DMS 273 (cell line): Measurements from ENCODE around the gene SLC25A38.
"Not testable (repeated sequence)": the region's sequence is repeated elsewhere in the genome, so short reads cannot be mapped to it uniquely, and the experiment has no call there.

ENCODE experiments used
- DNase-seq: peaks from one replicate; lab custom pipeline; 2025; ENCODE audit not compliant: unreplicated experiment; lab: John Stamatoyannopoulos, UW

Gene SLC25A38

DNA sequence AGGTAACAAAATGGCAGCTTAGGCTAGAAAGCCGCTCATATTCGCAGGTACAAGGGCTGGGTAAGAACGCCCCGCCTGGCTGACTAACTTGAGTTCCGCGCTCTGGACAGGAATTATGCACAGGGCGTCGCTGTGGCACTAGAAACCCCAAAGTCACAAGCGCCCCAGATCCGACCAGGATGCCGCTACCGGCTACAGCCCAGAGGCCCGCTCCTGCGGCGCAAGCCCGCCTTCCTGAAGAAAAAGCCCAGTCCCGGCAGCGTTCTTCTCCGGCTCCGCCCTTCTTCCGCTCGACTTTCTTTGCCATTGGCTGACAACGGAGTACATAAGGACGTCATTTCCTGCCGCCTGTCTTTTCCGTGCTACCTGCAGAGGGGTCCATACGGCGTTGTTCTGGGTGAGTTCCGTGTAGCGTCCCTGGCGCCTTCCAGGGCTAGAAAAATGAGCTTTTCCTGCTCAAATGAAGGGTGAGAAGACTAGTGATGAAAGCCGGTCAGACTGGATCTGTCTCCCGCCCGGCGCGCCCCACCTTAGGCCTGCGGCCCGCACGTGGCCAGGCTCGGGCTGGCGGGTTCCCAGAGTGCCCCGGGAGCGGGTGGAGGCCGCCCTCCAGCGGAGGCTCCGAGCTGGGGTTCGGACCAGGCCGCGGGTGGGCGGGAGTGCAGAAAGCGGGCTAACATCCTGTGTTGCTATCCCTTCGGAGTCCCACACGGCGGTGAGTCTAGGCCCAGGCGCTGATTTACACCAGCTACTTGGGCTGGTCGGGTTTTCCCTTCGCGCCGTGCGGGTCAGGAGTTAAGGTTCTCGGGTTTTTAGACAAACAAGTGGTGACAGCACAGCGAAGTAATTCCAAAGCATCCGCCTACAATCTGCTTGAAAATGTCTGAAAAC lies 23.4 kb downstream of the SLC25A38 start, which contains the start of gene RPSA:
Gene RPSA, plus strand, starts transcription at position 353 of the 891 bp plus-strand sequence. CDS start 934 bp downstream, outside the sequence.
- peak; percentile 97 for DNase-seq

DNA sequence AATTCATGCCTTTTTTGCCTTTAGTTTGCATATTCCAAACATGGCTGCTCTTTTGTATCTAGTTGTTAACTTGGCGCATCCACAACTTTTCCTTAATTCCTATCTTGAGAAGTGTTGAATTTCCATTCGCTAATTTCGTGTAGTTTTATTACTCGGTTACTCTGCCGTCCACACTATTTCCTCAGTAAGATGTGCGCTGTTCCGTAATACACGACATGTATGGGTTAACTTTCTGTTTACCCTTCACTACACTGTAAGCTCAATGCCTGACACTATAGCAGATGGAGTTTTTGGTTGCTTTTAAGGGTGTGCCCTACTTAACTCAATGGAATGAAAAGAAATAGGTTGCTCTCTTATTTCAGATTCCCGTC lies 24.1 kb downstream of the SLC25A38 start:
- peak; percentile 24 for DNase-seq

DNA sequence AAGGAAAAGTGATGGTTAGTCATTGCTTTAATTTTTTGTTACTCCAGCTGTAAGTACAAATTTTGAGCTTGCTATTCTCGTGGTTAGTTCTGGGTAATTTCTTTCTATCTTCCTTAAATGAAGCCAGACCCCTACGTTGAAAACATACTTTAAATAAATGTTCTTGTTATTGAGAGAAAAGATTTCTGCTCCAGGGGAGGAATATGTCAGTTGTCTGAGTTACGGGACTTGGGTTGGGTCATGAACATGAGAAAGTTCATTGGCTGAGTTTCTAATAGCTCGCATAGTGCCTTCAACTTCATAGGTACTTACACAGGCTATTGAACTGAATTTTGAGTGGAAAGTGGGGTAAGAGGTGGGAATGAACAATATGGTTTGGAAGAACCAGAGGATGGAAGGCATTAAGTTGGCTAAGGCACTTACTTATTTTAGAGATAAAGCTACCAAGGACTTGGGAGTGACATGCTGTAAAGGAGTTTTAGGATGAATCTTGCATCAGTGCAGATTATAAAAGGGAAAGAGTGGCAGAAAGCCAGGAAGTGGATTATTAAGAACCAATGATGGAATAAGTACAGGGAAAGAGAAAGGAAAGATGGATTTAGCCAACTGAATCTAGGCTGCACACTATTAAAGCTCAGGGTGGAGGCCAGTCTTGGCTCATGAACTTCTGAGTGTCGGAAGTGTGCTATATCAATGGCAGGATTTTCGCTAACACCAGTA lies 24.8 kb downstream of the SLC25A38 start:
- DNase-seq: peak; percentile 5

DNA sequence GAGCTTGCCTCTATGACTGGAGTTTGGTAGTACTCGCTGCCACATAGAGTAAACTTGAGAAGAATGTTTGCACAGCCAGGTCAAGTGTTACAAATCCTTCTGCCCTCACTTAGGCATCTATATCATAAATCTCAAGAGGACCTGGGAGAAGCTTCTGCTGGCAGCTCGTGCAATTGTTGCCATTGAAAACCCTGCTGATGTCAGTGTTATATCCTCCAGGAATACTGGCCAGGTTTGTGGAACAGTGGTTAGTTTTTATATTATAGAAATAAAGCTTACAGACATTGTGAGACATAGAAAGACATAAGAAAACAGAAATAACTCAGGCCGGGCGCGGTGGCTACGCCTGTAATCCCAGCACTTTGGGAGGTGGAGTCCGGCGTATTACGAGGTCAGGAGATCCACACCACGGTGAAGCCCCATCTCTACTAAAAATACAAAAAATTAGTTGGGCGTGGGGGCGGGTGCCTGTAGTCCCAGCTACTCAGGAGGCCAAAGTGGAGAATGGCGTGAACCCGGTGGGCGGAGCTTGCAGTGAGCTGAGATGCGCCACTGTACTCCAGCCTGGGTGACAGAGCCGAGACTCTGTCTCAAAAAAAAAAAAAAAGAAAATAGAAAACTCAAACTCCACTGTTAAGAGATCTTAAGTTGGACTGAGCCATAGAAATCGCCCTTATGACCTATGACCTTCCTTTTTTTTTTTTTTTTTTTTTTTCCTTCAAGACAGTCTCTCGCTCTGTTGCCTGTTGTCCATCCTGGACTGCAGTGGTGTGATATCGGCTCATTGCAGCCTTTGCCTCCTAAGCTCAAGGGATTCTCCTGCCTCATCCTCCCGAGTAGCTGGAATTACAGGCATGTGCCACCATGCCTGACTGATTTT lies 25.6 kb downstream of the SLC25A38 start:
- DNase-seq: peak; percentile 3

- no peak for DNase-seq
These were observed 26.5 kb downstream of the SLC25A38 start for GRCh38 chr3:39409514-39410136.

DNA sequence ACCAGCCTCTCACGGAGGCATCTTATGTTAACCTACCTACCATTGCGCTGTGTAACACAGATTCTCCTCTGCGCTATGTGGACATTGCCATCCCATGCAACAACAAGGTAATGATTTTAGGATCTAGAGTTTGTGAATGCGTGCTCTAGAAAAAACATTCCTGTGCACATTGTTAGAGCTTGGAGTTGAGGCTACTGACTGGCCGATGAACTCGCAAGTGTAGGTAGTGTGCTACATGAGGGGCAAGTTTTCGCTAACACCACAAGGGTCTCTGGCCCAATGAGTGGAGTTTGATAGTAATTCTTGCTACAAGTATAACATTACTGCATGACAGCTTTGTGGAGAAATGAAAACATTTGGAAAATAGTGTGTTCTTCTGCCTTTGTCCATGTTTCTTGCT lies 27.7 kb downstream of the SLC25A38 start:
- DNase-seq: no peak

GRCh38 chr3:39412668-39413260 lies 29.6 kb downstream of the SLC25A38 start:
- DNase-seq: no peak

DNA sequence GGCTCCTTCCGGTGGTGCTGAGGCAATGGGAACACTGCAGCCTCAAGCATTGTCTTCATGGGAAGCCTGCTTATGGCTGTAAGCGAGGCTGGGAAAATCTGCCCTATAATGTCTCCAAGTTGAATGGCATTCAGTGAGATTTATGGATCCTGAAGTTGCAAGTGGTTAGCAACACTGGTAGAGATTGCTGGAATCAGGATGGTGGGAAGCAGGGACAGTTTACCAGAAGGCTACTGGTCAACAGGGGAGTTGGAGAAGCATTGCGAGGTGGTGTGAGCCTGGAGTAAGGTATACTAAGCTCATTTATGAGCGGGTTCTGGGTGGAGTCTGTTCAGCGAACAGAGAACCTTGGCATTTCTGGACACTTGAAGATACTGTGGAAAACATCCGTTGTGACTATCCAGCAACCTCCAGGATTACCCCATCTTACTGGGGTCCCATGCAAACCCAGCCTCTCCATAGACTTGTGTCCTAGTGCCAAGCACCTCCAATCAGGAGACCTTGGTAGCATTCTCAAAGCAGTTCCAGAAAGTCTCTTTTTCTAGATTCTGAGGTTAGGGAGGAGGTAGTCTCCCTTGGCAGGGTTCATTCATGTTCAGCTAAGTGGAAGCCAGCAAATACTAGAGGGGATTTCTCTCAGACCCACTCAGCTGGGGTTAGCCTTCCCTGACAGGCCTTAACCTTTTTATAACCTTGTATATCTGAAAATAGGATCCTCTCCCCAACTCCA lies 30.7 kb downstream of the SLC25A38 start:
- peak; percentile 62 for DNase-seq

- peak; percentile 62 for DNase-seq
These were observed 31.3 kb downstream of the SLC25A38 start for GRCh38 chr3:39414421-39414907.

GRCh38 chr3:39415302-39415701 lies 32.1 kb downstream of the SLC25A38 start:
- DNase-seq: peak; percentile 33

GRCh38 chr3:39415983-39416382 lies 32.8 kb downstream of the SLC25A38 start:
- peak; percentile 39 for DNase-seq

GRCh38 chr3:39416998-39417397 lies 33.8 kb downstream of the SLC25A38 start:
- DNase-seq: not testable (repeated sequence)

DNA sequence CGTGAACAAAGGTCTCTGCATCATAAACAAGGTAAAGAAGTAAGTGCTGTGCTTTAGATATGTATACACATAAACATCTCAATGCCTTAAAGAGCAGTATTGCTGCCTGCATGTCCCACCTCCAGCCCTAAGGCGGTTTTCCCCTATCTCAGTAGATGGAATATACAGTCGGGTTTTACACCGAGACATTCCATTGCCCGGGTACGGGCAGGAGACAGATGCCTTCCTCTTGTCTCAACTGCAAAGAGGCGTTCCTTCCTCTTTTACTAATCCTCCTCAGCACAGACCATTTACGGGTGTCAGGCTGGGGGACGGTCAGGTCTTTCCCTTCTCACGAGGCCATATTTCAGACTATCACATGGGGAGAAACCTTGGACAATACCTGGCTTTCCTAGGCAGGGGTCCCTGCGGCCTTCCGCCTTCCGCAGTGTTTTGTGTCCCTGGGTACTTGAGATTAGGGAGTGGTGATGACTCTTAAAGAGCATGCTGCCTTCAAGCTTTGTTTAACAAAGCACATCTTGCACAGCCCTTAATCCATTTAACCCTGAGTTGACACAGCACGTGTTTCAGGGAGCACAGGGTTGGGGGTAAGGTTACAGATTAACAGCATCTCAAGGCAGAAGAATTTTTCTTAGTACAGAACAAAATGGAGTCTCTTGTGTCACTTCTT lies 35.5 kb downstream of the SLC25A38 start:
- not testable (repeated sequence) for DNase-seq

DNA sequence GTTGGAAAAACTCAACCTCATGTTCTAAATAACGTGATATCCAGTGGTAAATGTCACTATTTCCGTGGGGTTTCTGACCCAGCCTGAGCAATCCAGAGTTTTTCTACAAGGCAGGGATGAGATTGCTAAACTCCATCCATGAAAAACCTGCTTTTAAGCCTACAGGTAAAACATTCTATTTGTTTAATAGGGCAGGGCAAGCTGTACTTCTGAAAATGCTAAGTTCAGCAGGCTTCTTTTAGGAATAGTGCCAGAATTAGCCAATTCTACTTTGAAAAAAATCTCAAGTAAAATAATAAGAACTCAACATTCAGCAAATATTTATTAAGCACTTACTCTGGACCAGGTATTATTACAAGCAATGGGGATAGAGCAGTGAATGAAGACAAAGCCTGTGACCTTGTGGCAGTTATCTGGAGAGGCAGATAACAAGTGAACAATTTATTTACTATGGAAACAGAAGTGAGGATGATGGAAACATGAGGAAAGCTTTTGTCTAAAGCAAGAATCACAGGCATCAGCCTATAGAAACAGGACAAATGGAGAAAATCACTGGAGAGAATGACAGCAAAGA lies 36.7 kb downstream of the SLC25A38 start:
- no peak for DNase-seq

- DNase-seq: no peak
These were observed 37.4 kb downstream of the SLC25A38 start for GRCh38 chr3:39420543-39420942.

GRCh38 chr3:39423436-39423970 lies 40.3 kb downstream of the SLC25A38 start:
- DNase-seq: no peak

DNA sequence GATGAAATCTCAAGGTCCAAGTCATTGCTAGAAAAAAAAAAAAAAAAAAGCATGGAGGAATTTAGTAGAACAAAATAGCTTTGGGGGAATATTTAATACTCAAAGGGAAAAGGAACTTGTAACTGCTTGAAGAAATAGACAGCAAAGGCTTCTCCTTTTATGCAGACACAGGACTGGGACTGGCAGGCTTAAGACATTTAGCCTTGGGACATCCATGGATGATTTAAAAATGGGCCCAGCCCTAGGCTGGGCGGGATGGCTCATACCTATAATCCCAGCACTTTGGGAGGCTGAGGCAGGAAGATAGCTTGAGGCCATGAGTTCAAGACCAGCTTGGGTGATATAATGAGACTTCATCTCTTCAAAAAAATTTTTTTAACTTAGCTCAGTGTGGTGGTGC lies 43.1 kb downstream of the SLC25A38 start:
- no peak for DNase-seq

DNA sequence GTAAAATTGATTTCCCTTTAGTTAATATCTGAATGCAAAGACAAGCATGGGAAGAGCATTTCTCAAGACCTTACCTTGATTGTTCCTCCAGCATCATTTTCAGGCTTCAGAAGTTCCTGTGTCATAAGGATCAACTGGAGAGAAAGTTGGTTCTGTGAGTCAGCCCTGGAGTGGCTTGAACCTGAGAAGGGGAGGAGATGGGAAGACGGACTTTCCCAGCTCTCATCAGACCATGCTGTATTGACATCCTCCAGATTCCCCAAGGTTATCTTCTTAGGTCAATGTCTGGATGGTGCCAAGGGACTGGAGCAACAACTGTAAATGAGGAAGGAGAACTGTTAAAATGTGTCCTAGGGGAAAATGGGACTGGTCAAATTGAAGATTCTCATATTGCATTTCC lies 44.3 kb downstream of the SLC25A38 start:
- DNase-seq: no peak
